Measurements from ENCODE around the gene MED12L. TPM values are rescaled to one million over a fixed set of nuclear protein-coding genes. Genes with fewer than 3 reads are reported as not detected.

The MED12L gene
- total RNA-seq, 4 donors from 2014 or later, result 0.51 to 12.7 (median 3.1) TPM

DNA sequence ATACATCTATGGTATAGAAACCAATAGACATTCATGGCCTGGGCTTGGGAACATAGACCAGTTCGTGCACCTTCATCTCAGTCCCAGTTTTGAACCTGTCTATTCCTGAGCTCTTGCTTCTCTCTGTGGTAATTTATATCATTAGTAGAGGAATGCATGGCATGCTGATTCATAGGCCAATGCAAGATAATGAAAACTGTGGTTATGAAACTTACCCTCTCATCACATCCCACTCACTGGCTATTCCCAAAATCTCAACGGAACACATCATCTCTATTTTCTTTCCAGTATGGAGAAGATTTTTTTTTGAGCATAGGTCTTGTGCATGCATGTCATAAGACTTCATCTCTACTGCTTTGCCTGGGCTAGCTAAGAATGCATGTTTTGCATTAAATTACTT lies 317.8 kb downstream of the MED12L start:
- no peaks in the 10 kb centered on the region for H3K27me3 ChIP-seq
- H3K27ac ChIP-seq, result no peak overlapping the region
- intact Hi-C loops (cut with DNase I; ENCODE audit: low total_unique reads), result no loop called here
- no peaks in the 10 kb centered on the region for H3K4me1 ChIP-seq
- H3K36me3 ChIP-seq, result no peaks in the 10 kb centered on the region
- H3K4me3 ChIP-seq, result no peak overlapping the region
- TF ChIP-seq CTCF (IDR thresholded peaks at IDR 0.05), result no peak
- TF ChIP-seq POLR2A (IDR thresholded peaks at IDR 0.05), result no peak
- no peak for DNase-seq
- no peaks in the 10 kb centered on the region for H3K9me3 ChIP-seq

GRCh38 chr3:151404316-151404715 lies 318.9 kb downstream of the MED12L start:
- H3K27me3 ChIP-seq, result no peaks in the 10 kb centered on the region
- no peak for TF ChIP-seq CTCF (IDR thresholded peaks at IDR 0.05)
- no peak for TF ChIP-seq POLR2A (IDR thresholded peaks at IDR 0.05)
- H3K4me3 ChIP-seq, result no peak overlapping the region
- no peaks in the 10 kb centered on the region for H3K9me3 ChIP-seq
- no peaks in the 10 kb centered on the region for H3K36me3 ChIP-seq
- no peaks in the 10 kb centered on the region for H3K4me1 ChIP-seq
- DNase-seq, result no peak
- intact Hi-C loops (cut with DNase I; ENCODE audit: low total_unique reads), result no loop called here
- no peak overlapping the region for H3K27ac ChIP-seq

DNA sequence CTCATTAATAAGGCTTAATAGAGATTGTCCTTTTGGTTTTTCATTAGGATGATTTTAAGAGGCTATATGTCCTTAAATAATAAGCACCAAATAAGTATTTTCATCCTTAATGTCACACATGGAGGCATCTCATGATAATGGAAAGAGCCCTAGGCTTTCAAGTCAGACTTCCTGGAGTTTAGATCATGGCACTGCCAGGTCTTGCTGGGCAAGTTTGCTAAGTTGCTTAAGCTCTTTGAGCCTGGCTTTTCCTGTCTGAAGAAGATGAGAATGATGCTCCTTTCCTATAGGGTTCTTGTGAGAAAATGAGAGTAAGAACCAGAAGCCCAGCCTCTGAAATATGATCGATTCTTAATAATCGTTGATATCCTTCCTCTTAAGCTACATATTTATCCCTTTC lies 322.5 kb downstream of the MED12L start:
- Histone ChIP-seq H3K4me1 (no peaks in the 10 kb centered on the region), H3K9me3 (no peaks in the 10 kb centered on the region), H3K36me3 (no peaks in the 10 kb centered on the region), H3K27me3 (no peaks in the 10 kb centered on the region), H3K4me3 (no peak overlapping the region), H3K27ac (no peak overlapping the region)
- intact Hi-C loops (cut with DNase I; ENCODE audit: low total_unique reads), result no loop called here
- no peak for DNase-seq
- TF ChIP-seq CTCF (IDR thresholded peaks at IDR 0.05), result no peak
- no peak for TF ChIP-seq POLR2A (IDR thresholded peaks at IDR 0.05)

- H3K4me3 ChIP-seq, result no peak overlapping the region
- no peaks in the 10 kb centered on the region for H3K4me1 ChIP-seq
- no peaks in the 10 kb centered on the region for H3K9me3 ChIP-seq
- H3K27me3 ChIP-seq, result no peaks in the 10 kb centered on the region
- no peak for DNase-seq
- TF ChIP-seq POLR2A (IDR thresholded peaks at IDR 0.05) (no peak), CTCF (IDR thresholded peaks at IDR 0.05) (no peak)
- H3K27ac ChIP-seq, result no peak overlapping the region
- no peaks in the 10 kb centered on the region for H3K36me3 ChIP-seq
- intact Hi-C loops (cut with DNase I; ENCODE audit: low total_unique reads), result no loop called here
Observed at GRCh38 chr3:151410891-151411559, 325.6 kb downstream of the MED12L start.

GRCh38 chr3:151412989-151413388 lies 327.5 kb downstream of the MED12L start:
- Histone ChIP-seq H3K4me3 (no peak overlapping the region), H3K36me3 (no peaks in the 10 kb centered on the region), H3K27me3 (no peaks in the 10 kb centered on the region), H3K4me1 (no peaks in the 10 kb centered on the region), H3K27ac (no peak overlapping the region), H3K9me3 (no peaks in the 10 kb centered on the region)
- no peak for TF ChIP-seq POLR2A (IDR thresholded peaks at IDR 0.05)
- DNase-seq, result no peak
- intact Hi-C loops (cut with DNase I; ENCODE audit: low total_unique reads), result no loop called here

DNA sequence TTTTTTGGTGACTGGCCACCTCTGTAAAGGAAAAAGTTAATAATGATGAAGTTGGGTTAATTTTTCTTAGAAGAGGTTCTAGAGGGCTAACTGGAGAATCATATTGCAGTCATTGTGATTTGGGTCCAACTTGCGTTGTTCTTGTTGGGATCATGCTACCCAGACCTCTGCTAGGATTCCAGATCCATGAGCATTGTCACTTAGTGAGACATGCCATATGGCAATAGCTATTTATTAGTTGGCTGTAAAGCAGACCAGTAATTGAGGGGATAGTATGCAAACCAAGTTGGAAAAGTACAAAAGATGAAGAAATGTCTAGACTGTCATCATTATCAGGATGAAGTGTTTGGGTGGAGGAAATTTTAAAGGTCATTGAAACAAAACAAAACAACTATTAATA lies 329.8 kb downstream of the MED12L start:
- Histone ChIP-seq H3K9me3 (no peaks in the 10 kb centered on the region), H3K4me3 (no peak overlapping the region), H3K36me3 (no peaks in the 10 kb centered on the region), H3K27ac (no peak overlapping the region), H3K4me1 (no peaks in the 10 kb centered on the region), H3K27me3 (no peaks in the 10 kb centered on the region)
- DNase-seq, result no peak
- TF ChIP-seq CTCF (IDR thresholded peaks at IDR 0.05) (no peak), POLR2A (IDR thresholded peaks at IDR 0.05) (no peak)
- intact Hi-C loops (cut with DNase I; ENCODE audit: low total_unique reads), result no loop called here
